Progenitor cell of endocrine pancreas (in vitro differentiated cells): ENCODE results near the gene RERE. TPM values are rescaled to one million over a fixed set of nuclear protein-coding genes. Genes with fewer than 3 reads are reported as not detected.

Experiments
- DNase-seq: peaks from one replicate; pipeline ENCODE4 v3.0.0; 2021; ENCODE audit warnings: low spot score; ENCODE audit not compliant: unreplicated experiment
- H3K27ac Mint-ChIP-seq: 2 replicates; pipeline ENCODE4 v1.8.0; 2021; ENCODE audit warnings: mild to moderate bottlenecking, moderate library complexity, mixed read lengths
- H3K27me3 Mint-ChIP-seq: 2 replicates; pipeline ENCODE4 v1.8.0; 2021; ENCODE audit warnings: mixed read lengths
- H3K36me3 Mint-ChIP-seq: 2 replicates; pipeline ENCODE4 v1.8.0; 2022; ENCODE audit warnings: mixed read lengths; ENCODE audit not compliant: insufficient read depth
- H3K4me1 Mint-ChIP-seq: 2 replicates; pipeline ENCODE4 v1.8.0; 2021; ENCODE audit warnings: low read depth, mixed read lengths
- H3K4me3 Mint-ChIP-seq: 2 replicates; pipeline ENCODE4 v1.8.0; 2021; ENCODE audit warnings: low read depth, mild to moderate bottlenecking, moderate library complexity, mixed read lengths
- H3K9me3 Mint-ChIP-seq: 2 replicates; pipeline ENCODE4 v1.8.0; 2021; ENCODE audit warnings: low read depth, mixed read lengths
- CTCF ChIP-seq: fragments of 200-600 bp; sonication (generic); IDR thresholded peaks from one replicate; pipeline ENCODE4 v1.5.0; 2021; ENCODE audit warnings: antibody characterized with exemption, mild to moderate bottlenecking; ENCODE audit not compliant: unreplicated experiment
- total RNA-seq: library from RNA; stranded (reverse); gene quantifications from 2 replicates; pipeline ENCODE4 v1.2.1, GENCODE V29; 2021

Gene RERE
- total RNA-seq, 1 donor from 2014 or later = 329 TPM

GRCh38 chr1:8863138-8863537 is 45.7 kb upstream of the RERE start:
- Mint-ChIP-seq H3K4me1 (peaks cover 11% of the 10 kb centered on the region), H3K9me3 (no peaks in the 10 kb centered on the region), H3K27me3 (no peaks in the 10 kb centered on the region), H3K36me3 (peaks cover 28% of the 10 kb centered on the region), H3K4me3 (no peak overlapping the region), H3K27ac (no peak overlapping the region)
- DNase-seq = no peak
- TF ChIP-seq CTCF = no peak

GRCh38 chr1:8862528-8862927 is 45.1 kb upstream of the RERE start:
- H3K4me1 Mint-ChIP-seq = peaks cover 14% of the 10 kb centered on the region
- peaks cover 25% of the 10 kb centered on the region for H3K36me3 Mint-ChIP-seq
- DNase-seq = peak; percentile 44
- H3K9me3 Mint-ChIP-seq = no peaks in the 10 kb centered on the region
- H3K27me3 Mint-ChIP-seq = no peaks in the 10 kb centered on the region
- H3K4me3 Mint-ChIP-seq = no peak overlapping the region
- peak overlapping the region; percentile 80 for H3K27ac Mint-ChIP-seq
- peak; percentile 70 for TF ChIP-seq CTCF

DNA sequence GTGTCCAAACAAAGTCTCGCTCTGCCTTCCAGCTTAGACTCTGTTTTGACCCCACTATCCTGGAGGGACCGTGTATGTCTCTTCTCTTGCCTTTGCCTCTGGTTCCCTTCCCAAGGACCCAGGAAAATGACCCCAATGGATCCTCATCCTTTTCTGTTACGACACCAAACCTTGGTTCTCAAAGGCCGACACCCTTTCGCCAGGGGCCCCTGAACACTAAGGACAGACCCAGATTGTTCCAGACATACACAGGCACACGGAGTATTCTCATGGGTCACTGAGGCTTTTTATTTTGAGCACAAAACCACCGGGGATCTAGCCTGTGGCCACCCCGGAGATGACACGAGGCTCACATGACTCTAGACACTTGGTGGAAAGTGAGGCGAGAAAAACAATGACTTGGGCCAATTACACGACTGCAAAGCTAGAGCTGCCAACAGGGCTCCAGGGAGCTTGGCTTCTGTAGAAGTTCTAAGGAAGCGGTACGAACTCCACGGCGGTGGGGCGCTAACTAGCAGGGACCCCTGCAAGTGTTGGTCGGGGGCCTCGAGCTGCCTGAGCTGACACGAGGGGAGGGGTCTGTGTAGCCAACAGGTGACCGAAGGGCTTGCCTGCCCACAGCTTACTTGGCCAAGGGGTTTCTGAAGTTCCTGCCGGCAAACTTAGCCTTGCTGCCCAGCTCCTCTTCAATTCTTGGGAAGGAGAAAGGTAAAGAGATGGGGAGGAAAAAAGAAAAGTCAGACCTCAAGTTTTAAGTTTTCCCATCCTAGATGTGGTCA is 43.5 kb upstream of the RERE start:
- peaks cover 24% of the 10 kb centered on the region for H3K36me3 Mint-ChIP-seq
- no peak for TF ChIP-seq CTCF
- H3K27ac Mint-ChIP-seq = no peak overlapping the region
- H3K27me3 Mint-ChIP-seq = no peaks in the 10 kb centered on the region
- H3K9me3 Mint-ChIP-seq = no peaks in the 10 kb centered on the region
- no peak for DNase-seq
- H3K4me1 Mint-ChIP-seq = peaks cover 14% of the 10 kb centered on the region
- no peak overlapping the region for H3K4me3 Mint-ChIP-seq

GRCh38 chr1:8858888-8859706 is 41.7 kb upstream of the RERE start:
- Mint-ChIP-seq H3K4me3 (no peak overlapping the region), H3K36me3 (peaks cover 22% of the 10 kb centered on the region), H3K4me1 (peaks cover 14% of the 10 kb centered on the region), H3K27me3 (no peaks in the 10 kb centered on the region), H3K9me3 (no peaks in the 10 kb centered on the region), H3K27ac (peak overlapping the region; percentile 48)
- DNase-seq = no peak
- peak; percentile 75 for TF ChIP-seq CTCF

DNA sequence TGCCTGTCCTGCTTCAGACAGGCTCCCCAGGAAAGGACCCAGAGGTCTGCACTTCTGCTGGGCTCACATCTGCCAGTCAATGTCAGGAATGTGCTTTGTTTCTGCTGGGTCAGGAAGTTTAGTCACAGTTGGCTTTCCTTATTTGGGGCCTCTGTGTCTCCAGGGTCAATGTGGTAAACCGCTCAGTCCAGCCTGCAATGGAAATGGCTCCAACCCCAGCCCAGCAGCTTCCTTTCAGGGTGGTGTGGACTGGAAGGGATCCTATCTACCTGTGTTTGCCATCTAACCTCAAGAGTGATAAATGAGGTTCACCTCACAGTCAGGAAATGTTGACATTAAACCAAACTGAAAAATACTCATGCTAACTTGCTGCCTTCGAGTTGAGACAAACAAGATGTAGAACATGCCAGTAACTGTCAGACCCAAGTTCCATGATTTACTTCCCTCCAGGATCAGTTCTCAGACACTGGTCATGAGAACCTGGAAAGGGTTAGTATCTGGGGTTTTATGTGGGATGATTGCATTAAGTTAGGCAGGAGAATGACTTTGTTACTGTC is 40.8 kb upstream of the RERE start:
- H3K9me3 Mint-ChIP-seq = no peaks in the 10 kb centered on the region
- no peak for DNase-seq
- TF ChIP-seq CTCF = no peak
- no peaks in the 10 kb centered on the region for H3K27me3 Mint-ChIP-seq
- H3K36me3 Mint-ChIP-seq = peaks cover 21% of the 10 kb centered on the region
- peak overlapping the region; percentile 82 for H3K27ac Mint-ChIP-seq
- H3K4me1 Mint-ChIP-seq = peaks cover 14% of the 10 kb centered on the region
- H3K4me3 Mint-ChIP-seq = no peak overlapping the region
